Ecto neural progenitor cell (in vitro differentiated cells): Measurements from ENCODE around the gene ZBED4.

Experiments used
- DNase-seq: peaks from one replicate; pipeline ENCODE4 v3.0.0-alpha.2; 2018; ENCODE audit warnings: low spot score

Gene ZBED4

DNA sequence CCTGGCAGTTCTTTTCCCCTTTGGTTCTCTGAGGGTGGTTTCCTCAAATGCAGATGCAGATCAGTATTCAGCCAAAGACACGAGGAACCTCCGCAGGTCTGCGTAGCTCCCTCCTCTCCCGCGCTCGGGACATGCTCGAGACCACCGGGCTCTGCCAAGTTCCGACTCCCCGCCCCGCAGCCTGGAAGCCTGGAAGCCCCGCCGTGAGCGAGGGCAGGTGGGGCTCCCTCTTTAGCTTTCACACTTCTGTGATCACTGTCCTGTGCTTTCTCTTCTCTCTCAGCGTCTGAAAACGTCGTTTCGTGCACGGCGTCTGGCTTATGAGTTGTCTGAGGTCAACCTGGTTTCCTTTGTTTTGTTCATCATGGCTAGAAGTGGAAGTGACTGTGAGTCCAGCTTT is 26.6 kb downstream of the ZBED4 start:
- DNase-seq, result no peak

DNA sequence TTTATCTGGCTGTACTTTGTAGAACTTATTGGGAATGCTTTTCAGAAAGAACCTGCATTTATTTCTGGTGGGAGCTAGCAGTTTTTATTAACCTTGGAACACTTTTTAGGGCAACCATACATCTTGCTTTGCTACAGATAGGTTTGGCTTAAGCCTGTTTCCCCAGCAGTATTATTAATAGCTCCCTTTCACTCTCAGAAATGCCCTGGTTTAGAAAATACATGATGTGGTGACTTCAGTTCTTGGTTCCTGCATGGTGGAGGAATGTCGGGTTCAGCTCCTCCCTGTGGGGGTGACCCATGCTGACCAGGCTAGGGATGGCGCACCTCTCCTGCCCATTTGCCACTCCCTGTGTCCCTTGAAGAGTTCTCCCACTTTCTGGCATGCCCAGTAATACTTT is 28.2 kb downstream of the ZBED4 start:
- no peak for DNase-seq

DNA sequence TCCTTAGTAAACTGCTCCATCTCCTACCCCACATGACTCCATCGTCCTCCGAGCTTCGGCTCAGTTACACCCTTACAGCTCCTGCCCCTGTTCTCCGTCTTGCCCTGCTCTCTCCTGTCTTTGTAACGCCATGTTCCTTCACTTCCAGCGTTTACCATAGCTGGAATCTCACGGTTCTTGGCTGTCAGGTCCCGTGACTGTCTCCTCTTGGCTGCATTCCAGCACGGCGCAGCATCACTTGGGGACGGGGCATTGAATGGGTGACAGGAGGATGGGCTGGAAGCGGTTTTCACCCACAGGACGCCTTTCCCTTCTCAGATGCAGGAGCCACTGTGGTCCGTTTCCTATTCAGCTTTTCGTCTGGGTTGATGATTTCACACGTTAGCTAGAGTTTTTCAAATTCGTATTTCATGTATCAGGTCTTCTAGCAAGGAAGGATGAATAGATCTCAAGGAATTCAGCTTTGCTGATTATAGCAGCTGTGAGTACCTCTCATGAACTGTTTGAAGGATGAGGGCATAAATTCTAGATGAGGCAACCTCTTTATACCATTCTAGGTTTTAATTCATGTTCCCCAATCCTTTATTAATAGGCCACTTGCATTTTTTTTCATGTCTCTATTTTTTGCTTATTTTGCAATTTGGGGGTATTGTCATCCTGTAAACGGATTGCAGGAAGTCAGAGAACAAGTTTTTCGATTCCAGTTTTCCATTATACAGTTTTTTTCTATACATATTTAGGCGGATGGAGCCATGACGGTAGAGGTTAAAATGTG is 29.1 kb downstream of the ZBED4 start:
- no peak for DNase-seq

DNA sequence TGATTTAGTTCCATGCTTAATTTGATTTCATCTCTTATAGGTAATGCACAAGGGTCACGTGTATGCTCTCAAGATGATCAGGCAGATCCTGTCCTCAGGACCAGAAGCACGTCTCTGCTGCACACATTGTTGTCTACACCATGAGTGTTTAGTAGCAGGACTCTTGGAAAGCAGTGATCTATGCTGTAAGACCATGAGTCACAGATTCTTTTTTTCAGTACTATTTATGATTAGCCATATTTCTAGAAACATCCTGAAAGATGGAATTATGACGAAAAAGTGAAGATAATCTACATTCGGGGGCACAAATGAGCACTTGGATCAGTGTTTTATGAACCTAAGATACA is 29.6 kb downstream of the ZBED4 start:
- DNase-seq, result no peak

DNA sequence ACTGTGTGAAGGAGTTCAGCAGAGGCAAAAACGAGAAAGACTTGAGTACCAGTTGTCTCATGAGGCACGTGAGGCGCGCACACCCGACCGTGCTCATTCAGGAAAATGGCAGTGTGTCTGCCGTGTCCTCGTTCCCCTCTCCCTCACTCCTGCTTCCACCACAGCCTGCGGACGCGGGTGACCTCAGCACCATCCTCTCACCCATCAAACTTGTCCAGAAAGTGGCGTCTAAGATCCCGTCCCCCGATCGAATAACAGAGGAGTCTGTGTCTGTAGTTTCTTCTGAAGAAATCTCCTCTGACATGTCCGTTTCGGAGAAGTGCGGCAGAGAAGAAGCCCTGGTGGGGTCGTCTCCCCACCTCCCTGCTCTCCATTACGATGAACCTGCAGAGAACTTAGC is 30.4 kb downstream of the ZBED4 start:
- no peak for DNase-seq

DNA sequence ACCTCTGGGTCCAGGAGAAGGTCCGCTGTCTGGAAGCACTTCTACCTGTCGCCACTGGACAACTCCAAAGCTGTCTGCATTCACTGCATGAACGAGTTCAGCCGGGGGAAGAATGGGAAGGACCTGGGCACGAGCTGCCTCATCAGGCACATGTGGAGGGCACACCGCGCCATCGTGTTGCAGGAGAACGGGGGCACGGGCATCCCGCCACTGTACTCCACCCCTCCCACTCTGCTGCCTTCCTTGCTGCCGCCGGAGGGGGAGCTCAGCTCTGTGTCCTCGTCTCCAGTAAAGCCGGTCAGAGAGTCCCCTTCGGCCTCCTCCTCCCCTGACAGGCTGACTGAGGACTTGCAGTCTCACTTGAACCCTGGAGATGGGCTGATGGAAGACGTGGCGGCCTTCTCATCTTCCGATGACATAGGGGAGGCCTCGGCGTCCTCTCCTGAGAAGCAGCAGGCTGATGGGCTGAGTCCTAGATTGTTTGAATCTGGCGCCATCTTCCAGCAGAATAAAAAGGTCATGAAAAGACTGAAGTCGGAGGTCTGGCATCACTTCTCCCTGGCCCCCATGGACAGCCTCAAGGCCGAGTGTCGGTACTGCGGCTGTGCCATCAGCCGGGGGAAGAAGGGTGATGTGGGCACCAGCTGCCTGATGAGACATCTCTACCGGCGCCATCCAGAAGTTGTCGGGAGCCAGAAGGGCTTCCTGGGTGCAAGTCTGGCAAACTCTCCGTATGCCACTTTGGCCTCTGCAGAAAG is 31.0 kb downstream of the ZBED4 start:
- DNase-seq, result no peak

DNA sequence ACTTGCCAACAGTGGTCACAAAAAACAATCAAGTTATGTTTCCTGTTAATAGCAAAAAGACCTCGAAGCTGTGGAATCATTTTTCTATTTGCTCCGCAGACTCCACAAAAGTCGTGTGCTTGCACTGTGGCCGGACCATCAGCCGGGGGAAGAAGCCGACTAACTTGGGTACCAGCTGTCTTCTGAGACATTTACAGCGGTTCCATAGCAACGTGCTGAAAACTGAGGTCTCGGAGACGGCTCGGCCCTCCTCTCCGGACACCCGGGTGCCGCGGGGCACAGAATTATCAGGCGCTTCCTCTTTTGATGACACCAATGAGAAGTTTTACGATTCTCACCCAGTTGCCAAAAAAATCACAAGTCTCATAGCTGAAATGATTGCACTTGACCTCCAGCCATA is 31.6 kb downstream of the ZBED4 start:
- no peak for DNase-seq

DNA sequence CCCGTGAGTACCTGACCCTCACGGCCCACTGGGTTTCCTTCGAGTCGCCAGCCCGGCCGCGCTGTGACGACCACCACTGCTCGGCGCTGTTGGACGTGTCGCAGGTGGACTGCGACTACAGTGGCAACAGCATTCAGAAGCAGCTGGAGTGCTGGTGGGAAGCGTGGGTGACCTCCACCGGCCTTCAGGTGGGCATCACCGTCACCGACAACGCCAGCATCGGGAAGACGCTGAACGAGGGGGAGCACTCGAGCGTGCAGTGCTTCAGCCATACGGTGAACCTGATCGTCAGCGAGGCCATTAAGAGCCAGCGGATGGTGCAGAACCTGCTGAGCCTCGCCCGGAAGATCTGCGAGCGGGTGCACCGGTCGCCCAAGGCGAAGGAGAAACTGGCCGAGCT is 32.2 kb downstream of the ZBED4 start:
- DNase-seq, result no peak

DNA sequence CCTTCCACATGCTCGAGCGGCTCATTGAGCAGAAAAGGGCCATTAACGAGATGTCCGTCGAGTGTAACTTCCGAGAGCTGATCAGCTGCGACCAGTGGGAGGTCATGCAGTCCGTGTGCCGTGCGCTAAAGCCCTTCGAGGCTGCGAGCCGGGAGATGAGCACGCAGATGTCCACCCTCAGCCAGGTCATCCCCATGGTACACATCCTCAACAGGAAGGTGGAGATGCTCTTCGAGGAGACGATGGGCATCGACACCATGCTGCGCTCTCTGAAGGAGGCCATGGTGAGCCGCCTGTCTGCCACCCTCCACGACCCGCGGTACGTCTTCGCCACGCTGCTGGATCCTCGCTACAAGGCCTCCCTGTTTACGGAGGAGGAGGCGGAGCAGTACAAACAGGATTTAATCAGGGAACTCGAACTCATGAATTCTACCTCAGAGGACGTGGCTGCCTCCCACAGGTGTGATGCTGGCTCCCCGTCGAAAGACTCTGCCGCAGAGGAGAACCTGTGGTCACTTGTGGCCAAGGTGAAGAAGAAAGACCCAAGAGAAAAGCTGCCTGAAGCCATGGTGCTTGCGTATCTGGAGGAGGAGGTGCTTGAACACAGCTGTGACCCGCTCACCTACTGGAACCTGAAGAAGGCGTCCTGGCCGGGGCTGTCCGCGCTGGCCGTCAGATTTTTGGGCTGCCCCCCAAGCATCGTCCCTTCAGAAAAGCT is 32.9 kb downstream of the ZBED4 start:
- DNase-seq, result no peak

DNA sequence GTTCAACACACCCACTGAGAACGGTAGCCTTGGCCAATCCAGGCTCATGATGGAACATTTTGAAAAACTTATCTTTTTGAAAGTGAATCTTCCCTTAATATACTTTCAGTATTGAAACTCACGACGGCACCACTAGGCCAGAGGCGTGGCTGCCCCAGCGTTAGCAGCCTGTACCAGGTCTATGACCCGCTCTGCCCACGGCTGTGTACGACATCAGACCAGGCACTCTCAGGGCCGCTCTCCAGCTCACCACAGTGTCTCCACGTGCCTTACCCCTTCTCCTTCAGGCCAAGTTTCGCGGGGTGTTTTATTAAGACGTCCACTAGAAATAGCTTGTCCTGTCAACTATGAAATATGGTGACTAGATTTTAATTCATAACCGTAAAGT is 33.4 kb downstream of the ZBED4 start:
- DNase-seq, result no peak

DNA sequence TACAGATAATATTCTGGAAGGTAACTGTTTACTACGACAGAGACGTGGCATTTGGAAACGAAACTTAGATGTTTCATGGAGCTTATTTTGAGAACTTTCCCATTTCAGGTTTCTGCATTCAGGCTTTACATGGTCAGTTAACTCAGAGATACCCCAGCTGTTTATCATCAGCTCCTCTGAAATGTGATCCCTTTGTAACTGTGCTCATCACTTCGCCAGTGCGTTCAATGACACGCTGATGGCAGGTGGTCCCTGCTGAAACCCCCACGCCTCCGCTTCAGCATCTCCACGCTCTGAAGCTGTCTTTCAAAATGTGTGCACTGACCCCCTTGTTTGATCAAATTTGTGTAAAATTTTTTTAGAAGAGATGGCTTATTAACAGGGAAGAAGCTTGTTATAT is 34.1 kb downstream of the ZBED4 start:
- DNase-seq, result no peak

DNA sequence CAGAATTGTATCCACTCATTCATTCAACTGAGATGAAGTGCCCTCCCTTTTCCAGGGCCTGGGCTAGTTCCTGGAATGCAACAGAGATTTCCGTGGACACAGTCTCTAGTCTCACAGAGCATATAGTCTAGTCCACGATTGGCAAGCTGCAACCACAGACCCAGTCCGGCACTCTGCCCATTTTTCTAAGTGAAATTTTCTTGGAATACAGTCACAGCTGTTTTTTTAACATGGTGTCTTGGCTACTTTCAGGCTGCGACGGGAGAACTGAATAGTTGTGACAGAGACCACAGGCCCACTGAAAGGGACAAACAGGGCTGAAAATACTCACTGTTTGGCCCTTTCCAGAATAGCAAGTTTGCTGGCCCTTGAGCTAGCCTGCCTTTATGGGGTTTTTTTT is 35.4 kb downstream of the ZBED4 start:
- DNase-seq, result no peak

DNA sequence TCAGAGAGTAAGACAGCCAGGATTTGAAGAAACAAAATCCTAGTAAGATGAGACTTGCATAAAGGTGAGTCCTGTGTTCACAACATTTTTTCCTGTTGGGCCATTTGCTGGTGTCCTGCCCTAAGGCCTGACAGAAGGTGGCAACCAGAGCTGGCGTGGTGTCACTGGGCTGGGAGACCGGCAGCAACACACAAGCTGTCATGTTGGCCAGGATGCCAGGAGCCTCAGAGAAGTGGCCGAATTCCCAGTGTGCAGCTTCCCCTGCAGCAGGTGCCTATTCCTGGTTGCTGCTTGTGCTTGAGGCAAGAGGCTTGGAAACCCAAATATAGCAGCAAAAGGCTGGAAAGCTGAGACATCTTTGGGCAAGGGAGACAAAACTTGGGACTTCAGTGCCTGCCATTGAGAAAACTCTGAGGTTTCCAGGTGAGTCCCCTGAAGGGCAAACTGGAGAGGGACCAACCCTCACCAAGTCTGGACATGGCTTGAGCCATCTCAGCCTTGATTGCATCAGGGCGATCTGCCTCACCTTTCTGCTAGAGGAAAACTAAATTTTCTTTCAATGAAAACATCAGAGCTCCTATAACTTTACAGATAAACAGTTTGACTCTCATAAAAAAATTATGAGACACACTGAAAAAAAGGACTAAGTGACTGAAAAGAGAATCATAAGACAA is 38.7 kb downstream of the ZBED4 start:
- no peak for DNase-seq

DNA sequence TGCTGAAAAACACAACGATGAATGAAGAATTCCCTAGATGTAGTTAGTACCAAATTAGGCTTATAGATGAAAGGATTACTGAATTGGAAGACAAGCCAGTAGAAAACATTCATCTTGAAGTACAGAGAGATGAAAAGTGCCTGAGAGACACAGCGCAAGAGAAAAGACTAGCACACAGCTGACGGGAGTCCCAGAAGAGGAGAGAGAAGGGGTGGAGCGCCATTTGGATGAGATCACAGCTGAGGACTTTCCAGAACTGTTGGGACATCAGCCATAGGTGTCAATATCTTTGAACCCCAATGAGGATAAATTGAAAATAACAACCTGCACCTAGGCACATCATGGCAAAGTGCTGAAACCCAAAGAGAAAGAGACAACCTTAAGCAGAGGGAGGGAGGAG is 39.4 kb downstream of the ZBED4 start:
- DNase-seq, result no peak

DNA sequence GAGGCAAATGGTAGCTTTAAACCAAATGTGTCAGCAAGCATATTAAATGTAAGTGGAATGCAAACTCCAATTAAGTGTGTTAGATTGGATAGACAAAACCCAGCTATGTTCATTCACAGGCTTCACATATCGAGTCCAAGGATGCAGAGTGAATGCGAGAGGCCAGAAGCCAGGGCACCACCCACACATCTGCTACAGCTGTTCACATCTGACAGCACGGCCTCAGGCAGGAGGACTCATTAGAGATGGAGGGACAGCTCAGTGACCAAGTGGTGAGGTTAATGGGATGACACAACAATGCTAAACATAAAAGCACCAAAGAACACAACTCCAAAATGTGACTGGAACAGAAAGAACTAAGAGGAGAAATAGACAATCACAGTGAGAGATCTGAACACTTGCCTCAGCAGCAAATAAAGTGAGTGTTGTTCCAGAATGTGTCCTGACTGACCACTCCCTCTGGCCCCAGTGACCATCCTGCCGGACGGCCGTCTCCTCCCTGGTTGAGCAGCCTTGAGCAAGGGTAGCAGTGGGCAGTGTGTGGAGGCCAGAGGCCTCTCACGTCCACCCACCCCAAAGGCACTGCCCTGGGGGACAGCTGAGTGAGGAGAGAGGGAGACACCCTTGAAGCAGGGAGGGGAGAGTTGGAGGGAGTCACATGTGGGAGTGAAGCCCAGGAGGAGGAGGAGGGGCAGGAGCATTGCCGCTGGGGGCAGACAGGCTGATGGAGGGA is 40.8 kb downstream of the ZBED4 start:
- no peak for DNase-seq

DNA sequence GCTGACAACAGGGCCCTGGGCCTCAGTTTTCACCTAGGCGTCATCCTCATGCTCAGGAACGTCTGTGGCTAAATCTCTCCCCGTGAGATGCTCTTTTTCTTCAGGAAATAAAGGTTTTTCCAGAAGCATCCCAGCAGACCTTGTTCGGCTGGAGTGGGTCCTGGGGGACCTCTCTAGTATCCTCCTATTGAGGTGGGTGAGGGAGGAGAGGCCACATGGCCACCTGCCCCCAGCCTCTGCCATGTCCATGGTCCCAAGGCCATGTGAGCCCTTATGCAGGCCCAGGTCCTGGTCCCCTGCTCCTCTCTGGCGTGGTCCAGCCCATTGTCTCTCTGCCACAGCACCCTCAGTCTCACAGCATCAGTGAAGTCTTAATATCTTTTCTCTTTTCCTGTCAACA is 42.6 kb downstream of the ZBED4 start:
- DNase-seq, result no peak

DNA sequence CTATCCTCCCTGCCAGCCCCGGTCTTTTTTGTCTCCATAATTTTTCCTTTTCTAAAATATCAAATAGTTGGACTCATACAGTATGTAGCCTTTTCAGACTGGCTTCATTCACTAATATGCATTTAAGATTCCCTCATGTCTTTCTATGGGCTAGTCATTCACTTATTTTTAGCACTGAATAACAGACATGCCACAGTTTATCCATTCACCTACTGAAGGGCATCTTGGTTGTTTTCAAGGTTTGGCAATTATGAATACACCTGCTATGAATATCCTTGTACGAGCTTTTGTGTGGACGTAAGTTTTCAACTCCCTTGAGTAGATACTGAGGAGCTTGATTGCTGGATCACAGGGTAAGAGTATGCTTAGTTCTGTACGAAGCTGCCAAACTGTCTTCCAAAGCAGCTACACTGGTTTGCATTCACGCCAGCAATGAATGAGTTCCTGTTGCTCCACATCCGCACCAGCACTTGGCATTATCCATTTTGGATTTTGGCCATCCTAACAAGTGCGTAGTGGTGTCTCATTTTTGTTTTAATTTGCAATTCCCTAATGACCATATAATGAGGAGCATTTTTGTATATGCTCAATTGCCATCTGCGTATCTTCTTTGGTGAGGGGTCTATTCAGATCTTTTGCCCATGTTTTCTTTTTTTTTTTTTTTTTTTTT is 43.5 kb downstream of the ZBED4 start:
- DNase-seq, result no peak

DNA sequence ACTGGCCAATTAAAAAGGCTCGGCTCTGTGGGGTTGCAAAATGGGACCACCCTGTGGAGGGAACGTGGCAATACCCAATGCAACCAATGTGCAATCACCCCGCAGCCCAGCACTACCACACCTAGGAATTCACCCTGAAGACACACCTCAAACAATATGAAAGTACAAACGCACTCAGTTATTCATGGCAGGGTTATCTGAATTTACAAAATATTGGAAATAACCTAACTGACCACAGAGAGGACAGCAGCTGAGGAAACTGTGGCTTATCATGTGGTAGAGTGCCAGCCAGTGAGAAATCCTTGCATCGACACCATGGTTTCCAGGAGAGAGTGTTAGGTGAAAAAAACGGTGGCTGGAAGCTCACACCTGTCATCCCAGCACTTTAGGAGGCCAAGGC is 45.9 kb downstream of the ZBED4 start:
- DNase-seq, result no peak

DNA sequence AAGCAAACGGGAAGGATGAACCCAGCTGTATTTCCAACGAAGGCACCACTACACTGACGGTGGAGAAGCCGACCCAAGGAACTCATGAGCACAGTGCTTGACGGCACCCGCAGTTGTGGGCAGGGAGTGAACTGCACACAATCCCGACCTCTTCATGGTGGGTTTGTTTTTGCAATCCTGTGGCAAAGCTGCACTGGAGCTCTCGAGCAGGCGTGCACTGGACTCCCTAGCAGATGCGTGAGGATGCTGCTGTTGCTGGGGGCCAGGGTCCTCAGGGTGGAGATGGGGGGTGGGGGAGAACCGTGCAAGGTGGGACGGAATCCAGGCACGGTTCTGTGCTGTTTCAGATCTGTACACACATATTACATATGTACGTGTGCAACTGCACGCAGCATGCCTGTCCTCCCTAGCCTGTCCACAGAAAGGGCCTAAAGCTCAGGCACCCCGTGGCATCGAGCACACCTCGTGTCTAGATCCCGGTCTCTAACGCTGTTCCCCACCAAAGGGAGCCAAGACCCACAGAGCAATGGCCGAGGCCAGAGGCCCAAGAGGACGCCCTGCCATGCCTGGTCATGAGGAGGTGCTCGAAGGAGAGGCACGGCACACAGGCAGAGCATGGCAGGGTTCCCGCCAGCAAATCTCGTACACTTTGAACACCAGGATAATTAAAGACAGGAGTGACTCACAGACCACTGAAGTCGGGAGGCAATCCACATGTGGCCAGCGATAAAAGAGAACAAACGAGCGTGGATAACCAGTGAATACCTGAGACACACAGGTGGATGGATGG is 47.0 kb downstream of the ZBED4 start:
- no peak for DNase-seq

DNA sequence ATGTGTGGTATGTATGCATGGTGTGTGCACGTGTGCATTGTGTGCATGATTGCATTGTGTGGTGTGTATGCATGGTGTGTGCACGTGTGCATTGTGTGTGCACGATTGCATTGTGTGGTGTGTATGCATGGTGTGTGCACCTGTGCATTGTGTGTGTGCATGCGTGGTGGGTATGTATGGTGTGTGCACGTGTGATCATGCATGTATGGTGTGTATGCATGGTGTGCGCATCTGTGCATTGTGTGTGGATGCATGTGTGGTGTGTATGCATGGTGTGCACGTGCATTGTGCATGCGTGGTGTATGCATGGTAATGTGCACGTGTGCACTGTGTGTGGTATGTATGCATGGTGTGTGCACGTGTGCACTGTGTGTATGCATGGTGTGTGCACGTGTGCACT is 47.8 kb downstream of the ZBED4 start:
- no peak for DNase-seq
